Lung microvascular endothelial cell (primary cell): Measurements from ENCODE around the gene PNP. TPM values are rescaled to one million over a fixed set of nuclear protein-coding genes. Genes with fewer than 3 reads are reported as not detected.
A peak's percentile ranks its signal among the peaks of the same experiment; 100 is the strongest.
"Not testable (repeated sequence)": the region's sequence is repeated elsewhere in the genome, so short reads cannot be mapped to it uniquely, and the experiment has no call there.

Source experiments
- DNase-seq, 2 donors: peaks; one replicate each; pipeline versions ENCODE4 v3.0.0 to v3.0.0-alpha.2; 2010; ENCODE audit warnings: low read depth in 2 of 2
- total RNA-seq: library from RNA; depleted of rRNA; stranded (reverse); fragments of >200 nt; gene quantifications from 2 replicates; pipeline ENCODE4 v1.2.1, GENCODE V29; 2014

The PNP gene
- 193 and 227 TPM in 2 replicates for total RNA-seq

DNA sequence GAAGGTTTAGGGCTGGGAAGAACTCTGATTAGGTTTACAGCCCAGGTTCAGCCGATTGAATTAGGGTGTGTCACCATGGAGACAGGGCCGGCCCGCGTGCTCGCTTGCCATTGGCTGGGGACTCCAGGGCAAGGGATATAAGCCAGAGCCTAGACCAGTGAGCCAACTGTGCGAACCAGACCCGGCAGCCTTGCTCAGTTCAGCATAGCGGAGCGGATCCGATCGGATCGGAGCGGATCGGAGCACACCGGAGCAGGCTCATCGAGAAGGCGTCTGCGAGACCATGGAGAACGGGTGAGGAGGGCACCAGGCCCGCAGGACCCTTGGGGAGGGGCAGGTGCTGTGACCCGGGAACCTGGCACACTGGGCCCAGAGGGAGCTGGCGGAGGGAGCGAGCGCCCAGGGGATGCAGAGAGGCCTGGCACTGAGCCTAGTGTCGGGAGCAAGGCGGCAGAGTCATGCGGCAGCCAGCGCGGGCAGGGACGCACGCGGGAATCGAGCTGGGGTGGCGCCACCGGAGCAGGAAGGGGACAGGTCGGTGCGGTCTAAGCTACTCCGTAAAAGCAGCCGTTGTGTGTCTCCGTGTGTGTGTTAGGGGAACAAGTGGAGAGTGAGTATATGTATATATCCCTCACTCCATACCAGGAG, at the start of gene PNP:
Gene PNP, plus strand, starts transcription at position 165 of the 648 bp plus-strand sequence. Its CDS starts 119 bp downstream, at position 284.
- peak; percentile 93 to 95 for DNase-seq

DNA sequence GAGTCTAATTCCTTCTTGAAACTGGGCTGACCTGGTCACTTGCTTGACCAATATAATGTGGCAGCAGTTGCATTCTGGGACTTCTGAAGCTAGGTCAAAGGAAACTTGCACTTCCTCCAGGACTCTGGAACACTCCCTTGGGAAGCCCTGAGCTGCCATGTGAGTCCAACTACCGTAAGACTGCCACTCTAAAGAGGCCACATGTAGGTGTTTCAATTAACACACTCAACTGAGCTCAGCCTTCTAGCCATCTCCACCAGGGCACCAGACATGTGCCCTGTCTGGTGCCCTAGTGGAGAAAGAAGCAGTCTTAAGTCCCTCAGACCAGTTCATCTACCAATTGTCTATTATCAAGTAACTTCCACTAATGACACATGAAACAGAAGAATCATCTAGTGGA, 49.8 kb upstream of the PNP start:
- DNase-seq, result no peak

GRCh38 chr14:20421267-20421666, 47.9 kb upstream of the PNP start:
- DNase-seq, result no peak

- no peak for DNase-seq
Observed at GRCh38 chr14:20422886-20423285, 46.3 kb upstream of the PNP start.

GRCh38 chr14:20424851-20425250, 44.4 kb upstream of the PNP start:
- DNase-seq, result no peak

- DNase-seq, result peak; percentile 74 to 88
Observed at GRCh38 chr14:20427231-20428009, 41.8 kb upstream of the PNP start.

DNA sequence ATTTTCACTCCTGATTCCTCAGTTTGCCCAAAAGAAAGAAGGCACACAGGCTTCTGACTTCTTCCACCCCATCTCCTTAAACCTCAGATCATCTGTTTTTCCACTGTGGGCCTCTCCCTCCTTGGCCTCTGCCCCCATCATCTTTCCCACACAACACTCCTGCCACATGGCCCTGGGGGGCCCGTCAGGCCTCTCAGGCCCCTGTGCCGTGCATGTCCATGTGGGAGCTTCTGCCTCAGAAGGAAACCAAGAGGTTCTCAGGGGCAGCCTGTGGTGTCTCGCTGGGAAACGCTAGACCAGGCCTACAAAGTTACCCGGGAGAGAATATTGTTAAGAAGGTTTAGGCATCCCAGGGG, 41.2 kb upstream of the PNP start:
- DNase-seq, result no peak

GRCh38 chr14:20428802-20429201, 40.4 kb upstream of the PNP start:
- DNase-seq, result peak in 1 of 2 donors; percentile 28

DNA sequence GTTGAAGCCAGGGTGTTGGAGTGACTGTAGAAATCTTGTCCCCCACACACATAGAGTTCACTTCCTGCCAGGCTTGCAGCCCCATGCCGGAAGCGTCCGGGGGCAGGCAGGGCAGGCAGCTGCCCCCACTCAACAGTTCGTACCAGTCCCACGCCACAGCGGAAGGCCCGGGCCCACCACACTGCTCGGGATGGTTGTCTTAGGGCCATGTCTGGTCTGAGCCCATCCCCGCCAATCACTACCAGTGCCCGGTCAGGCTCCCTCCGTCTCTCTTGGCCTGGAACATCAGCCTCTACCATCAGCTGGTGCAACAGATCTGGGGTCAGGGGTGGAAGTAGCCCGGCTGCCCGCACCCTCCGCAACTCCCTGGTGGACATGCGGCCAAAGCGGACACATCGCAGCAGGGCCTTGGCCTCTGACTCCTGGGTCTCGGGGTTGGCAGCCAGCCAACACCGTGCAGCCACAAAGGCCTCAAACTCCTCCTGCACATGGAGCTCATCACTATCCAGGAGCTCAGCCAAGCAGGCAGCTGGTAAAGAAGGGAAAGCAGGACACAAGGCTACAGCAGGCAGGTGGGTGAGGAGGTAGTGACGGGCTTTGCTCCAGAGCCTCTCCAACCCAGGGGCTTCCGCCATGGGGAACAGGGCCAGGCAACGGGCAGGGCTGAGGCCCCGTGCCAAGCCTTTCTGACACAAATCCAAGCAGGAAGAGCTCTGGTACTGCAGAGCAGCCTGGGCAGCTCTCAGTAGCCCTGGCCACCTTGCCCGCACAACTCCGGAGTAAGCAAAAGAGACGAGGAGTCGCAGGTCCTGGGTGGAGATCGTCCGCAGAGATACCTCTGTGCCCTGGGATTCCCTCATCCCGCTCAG, 39.2 kb upstream of the PNP start:
- peak in 1 of 2 donors; percentile 52 for DNase-seq

DNA sequence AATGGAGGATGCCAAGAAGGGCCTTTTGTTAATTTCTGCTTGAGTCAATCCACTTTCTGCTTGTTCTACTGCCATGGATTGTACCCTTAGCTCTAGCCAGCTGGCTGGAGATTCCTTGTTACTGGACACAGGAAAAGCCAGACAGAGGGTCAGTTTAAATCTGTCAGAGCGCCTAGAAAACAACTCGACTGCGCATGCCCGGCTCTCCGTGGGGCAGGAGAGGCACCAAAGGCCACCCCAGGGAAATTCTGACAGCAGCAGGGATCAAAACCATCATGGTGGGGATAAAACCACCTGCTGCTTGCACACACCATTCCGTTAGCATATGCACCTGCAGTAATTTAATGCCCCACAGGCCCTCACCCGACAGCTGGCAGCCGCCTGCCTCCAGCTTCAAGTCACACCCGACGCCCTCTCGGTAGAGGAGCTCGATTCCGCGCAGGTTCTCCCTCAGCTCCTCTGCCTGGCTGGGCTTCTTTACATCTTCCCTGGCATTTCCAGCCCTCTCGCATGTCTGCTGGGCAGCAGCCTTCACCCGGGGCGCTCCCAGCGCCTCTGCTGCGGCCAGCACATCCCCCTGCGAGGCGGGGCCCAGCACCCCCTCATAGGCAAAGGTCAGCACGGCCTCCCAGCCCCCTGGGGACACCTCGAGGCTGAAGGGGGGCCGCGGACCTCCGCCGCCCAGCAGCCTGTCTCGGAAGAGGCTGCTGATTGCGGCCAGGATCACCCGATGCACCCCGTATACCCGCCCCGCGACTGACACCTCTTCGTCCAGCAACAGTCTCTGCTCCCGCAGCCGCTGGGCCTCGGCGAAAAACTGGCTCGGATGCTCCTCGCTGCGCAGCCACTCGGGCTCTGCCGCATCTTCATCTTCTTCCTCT, 34.3 kb upstream of the PNP start:
- DNase-seq, result peak in 1 of 2 donors; percentile 91

GRCh38 chr14:20435582-20436362, 33.4 kb upstream of the PNP start, which contains the start of gene KLHL33:
Gene KLHL33 (minus strand): TSS chr14:20436166. CDS start chr14:20435811, 355 bp downstream.
- no peak for DNase-seq

- DNase-seq, result no peak
Observed at GRCh38 chr14:20436363-20436755, 32.8 kb upstream of the PNP start.

- no peak for DNase-seq
Observed at GRCh38 chr14:20438664-20439063, 30.5 kb upstream of the PNP start.

- no peak for DNase-seq
Observed at GRCh38 chr14:20440465-20440864, 28.7 kb upstream of the PNP start.

- DNase-seq, result peak; percentile 37 to 55
Observed at GRCh38 chr14:20440882-20441281, 28.3 kb upstream of the PNP start.

DNA sequence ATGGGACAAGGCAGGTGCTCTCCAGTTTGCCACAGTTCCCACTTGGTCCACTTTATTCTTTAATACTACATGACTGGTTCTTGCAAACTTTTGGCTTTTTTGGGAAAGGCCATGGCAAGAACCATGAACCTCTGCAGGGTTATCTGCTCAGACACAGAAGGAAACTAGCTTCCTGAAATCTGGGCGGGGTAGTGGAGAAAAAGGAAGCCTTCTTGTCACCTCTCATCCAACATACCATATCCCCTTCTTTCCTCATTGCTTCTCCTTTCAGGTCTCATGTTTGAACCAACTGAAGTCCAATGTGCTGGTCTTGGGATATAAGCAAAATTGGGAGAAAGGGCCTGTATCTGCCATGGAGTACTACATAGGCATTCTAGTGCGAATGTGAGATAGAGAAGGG, 27.7 kb upstream of the PNP start:
- DNase-seq, result no peak

GRCh38 chr14:20443650-20444049, 25.6 kb upstream of the PNP start:
- not testable (repeated sequence) for DNase-seq

DNA sequence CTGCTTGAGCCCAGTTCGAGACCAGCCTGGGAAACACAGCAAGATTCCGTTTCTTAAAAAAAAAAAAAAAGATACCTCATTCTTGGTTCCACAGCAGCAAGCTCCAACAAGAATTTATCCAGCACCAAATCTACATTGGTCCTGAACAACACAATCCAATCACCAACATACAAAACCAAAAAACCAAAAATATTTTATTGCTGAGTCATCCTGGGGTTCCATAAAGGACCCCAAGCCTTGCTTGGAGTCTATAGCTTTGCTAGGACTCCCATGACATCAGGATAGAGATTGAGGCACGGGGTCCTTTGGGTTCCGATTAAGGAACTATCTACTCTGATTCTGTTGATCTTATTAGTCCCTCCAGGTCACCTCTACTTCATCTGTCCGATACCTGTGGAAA, 22.3 kb upstream of the PNP start:
- DNase-seq, result no peak

DNA sequence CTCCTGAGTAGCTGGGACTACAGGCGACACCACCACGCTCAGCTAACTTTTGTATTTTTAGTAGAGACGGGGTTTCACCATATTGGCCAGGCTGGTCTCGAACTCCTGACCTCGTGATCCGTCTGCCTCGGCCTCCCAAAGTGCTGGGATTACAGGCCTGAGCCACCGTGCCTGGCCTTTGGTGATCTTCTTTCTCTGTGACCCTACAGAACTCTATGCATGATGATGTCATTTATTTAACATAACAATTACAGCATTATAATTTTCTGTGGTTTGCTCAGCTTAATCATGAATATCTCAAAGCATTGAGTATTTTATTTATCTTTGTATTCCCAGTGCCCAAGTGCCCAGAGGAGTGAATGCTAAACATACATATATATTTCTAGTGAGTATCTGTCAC, 16.4 kb upstream of the PNP start:
- DNase-seq, result not testable (repeated sequence)
